GM19328 (cell line): ENCODE data around the gene ST8SIA5.

Source experiments
- ATAC-seq: cut with Tn5 transposase; IDR thresholded peaks from one replicate; pipeline ENCODE4 v1.9.1; 2021; ENCODE audit warnings: mild to moderate bottlenecking, moderate library complexity; ENCODE audit not compliant: unreplicated experiment

The ST8SIA5 gene

DNA sequence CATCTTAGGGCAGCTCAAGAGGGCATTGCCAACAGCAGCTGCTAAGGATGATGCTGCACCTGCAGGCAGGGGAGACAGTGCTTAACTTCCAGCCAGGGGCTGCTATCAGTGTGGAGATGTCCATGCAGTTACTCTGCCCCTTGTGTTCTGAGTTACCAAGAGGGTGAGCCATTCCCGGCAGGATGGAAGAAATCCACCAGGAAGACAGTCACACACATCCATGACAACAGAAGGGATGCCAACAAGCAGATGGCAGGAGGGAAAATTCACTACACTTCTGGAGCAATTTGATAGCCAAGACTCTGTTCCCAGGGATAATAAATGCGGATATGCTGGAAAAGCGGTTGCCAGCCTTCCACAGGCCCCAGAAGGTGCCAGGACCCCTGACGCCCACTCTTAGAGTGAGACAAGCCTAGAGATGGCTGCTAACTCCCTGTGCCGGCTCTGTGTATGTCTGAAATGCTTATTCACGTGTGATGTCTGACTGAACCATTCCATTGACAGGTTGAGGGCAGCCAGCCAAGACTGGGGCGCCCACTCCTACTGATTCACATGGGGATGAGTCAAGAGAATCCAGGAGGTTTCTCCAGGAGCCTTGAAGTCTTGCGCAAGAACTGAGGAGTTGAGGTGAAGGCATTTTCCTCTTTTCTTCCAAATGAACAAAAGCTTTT is 124.3 kb downstream of the ST8SIA5 start:
- ATAC-seq, result no peak

DNA sequence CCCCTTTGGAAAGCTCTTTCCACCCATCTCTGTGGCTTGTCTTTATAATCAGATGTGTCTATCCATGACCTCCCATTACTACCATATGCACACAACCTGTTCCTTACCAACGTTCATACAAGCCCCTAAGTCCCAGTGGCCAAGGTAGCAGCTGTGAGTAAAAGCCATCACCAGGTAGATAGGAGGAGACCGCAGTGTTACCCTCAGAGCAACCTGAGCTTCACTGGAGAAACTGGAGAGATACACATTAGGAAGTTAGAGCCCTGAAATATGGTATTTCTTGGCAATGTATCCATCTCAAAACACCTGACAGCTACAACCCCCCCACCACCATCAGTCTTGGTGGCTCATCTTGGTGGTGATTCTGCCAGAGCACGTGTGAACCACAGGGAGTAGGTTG is 125.9 kb downstream of the ST8SIA5 start:
- no peak for ATAC-seq

DNA sequence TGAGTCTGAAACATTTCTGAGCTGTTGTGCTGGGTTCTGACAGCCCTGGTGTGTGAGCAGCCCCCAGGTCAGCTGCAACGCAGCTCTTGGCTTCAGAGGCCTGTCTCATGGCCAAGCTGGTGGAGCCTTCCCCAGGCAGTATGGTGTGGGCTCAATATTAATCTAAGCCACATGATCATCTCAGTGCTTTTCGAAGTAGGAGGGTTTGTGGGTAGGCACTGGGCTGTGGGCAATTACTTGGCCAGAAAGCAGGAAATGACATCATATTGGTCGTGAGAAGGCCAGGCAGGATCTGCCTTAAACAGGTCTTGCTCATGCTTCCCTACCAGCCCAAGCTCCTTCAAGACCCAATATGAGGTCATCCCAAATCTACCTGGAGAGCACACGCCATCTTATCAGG is 126.7 kb downstream of the ST8SIA5 start:
- ATAC-seq, result no peak

DNA sequence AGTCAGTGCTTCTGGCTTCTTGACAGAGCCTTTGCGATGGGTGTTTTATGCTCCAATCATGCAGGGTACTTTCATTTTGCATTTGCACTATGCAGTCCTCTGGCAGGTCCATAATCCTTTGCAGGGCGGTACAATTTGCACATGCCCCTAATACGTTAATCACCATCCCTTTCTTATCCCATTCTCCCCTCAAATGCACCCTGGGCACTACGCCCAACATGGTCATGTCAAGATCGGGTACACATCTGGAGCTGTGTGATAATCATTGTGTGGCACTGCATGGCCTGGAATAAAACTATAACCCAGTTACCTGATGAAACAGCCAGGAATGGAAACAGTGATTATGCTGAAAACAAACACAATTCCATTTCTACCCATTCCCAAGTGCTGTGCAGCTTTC is 127.5 kb downstream of the ST8SIA5 start:
- ATAC-seq, result no peak

DNA sequence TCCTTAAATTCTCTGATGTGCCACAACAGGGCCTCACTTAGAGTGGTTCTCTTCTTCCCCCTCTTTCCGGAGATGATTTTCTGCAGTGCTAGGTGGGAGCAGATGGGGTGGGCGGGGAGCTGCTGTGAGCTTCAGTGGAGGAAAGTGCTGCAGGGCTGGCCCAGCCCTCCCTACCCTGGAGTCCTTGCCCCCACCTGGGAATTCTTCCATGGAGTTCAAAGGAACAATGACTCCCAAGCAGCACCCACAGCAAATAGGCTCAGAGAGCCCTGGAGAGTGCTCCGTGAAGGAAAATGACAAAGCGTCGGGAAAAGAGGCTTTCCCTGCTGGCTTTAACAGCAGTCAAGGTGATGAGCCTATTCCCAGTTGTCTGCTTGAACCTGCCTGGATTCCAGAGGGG is 128.6 kb downstream of the ST8SIA5 start:
- ATAC-seq, result no peak

DNA sequence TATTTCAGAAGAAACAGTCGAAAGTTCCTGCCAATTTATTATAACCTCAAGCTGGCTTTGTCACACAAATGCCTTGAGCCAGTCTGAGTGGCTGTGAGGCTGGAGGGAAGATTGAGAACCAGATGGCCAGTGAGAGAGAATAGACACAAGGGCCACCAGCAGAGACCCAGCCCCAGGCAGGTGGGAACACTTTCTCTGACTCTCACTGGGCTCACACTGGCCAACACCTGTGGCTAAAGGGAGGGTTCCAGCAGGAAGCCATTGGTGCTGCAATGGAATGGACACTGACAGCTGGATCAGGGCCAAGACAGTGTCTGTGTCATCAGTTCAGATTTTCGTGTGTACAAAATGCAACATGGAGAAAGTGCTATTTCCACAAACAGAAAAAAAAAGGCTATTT is 129.7 kb downstream of the ST8SIA5 start:
- ATAC-seq, result no peak

DNA sequence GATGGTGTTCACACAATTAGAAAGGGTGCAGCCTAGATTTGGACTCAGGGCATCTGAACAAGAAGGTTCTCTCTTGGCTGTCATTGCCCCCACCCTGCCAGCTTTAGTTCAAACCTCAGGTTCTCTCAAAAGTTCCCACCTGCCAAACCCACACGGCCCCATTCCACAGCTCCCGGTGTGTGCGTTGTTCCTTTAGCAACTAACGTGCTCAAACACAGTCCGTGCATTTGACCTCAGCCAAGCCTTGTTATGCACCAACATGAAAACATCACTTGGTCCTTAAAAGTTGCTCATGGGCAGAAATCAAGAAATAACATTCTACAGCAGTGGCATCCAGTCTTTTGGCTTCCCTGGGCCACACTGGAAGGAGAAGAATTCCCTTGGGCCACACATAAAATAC is 131.8 kb downstream of the ST8SIA5 start:
- no peak for ATAC-seq

DNA sequence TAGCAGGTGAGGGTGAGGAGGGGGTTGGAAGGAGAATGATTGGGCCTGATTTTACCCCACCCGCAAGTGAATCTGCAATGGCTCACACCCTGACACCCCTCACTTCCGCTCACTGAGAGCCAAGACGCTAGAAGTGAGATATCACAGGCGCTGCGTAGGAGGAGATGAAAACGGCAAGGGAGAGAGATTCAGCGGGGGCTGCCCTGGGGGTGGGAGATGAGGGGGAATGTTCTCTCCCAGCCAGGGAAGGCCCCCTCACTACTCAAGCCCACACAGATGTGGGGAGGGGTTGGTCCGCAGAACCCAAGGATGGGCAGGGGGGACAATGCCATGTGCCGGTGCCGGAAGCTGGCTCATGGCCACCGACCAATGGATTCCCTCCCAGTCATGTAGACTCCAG is 132.7 kb downstream of the ST8SIA5 start:
- ATAC-seq, result no peak

DNA sequence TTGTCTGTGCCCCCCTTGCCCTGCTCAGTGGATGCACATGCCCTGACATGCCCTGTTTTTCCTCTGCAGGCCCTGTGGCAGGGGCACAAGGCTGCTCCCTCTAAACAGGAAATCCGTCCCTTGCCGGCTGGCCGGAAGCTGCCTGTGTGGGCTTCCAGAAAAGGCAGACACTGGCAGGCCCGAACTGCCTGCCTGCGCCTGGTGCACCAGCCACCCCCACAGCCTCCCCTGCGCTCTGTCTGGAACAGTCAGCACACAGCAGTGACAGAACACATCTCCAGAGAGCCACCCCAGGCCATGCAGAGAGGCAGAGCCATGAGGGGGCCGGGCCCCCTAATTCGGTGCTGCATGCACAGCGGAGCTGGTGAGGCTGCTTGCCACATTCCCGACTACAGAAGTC is 133.3 kb downstream of the ST8SIA5 start:
- no peak for ATAC-seq

DNA sequence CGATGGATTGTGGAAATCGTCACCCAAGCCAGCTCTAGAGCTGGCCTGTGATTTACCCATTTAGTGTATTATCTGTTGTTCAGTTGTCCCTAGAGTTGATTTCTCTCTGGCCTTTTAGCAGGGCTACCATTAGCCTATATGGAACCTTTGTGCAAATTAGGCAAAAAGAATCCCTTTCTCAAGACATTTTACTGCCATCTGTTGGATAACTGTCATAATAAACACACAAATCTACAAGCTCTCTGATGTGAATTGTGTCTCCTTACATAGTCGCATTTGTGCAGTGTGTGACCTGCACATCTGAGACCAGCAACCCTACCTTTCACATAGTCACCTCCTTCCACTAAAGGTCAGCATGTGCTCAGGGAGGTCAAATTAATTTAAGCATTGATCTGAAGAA is 133.9 kb downstream of the ST8SIA5 start:
- no peak for ATAC-seq

DNA sequence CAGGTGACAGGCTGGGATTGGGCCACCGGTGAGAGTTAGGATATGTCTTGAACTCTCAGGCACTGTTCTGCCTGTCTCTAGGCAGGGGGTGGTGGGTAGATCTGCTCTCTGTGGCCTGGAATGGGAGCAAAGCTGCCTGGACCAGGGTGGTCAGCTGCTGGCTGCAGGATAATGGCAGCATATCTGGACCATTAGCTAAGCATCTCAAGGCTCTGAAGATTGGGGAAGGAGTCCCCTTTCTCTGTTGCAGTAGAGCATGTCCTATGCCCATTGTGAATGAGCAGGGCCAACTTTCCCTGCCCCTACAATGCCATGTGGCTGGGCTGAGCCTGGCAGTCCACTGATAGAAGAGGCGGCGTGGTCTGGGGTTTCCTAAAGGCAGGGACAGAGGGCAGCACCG is 134.4 kb downstream of the ST8SIA5 start:
- ATAC-seq, result no peak

DNA sequence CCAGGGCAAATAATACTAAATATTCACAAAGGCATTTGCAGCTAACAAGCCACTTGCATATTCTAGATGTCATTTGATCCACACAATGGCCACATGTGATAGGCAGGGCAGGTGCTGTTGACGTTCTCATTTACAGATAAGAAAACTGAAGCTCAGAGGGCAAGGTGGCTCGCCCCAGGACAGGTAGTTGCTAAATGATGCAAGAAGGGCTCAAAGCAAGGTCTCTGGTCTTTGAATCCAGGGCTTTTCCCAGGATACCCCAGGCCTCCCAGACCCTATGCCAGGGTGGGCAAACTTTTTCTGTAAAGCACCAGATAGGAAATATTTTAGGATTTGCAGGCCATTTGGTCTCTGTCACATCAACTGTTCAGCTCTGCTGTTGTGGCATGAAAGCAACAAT is 135.0 kb downstream of the ST8SIA5 start:
- ATAC-seq, result no peak

DNA sequence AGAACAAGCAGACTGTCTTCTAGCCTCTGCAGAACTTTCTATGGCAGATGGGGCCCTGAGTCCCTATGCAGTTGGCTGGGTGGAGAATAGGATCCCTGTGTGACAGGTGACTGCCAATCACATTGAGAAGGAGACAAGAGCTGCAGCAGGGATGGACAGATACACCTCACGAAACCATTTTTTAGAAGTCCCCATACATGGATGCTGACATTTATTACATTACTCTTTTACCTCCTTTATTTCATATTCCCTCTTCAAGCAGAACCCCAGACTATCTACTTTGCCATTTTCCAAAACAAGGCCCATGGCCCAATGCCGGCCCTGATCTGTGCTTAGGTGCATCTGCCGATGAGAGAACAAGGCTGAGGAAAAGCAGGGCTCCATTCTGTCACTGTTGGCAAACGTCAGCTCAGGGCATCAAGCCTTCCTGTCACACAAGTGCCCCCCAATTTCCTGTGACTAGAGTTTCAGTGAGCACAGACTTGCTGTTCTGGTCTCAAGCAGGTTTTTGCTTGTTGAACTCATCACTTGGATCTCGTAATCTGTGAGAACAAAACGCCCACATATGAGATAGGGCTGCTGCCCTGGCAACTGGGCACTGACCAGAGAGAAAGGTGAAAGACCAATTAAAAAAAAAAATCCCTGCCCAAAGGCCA is 135.6 kb downstream of the ST8SIA5 start:
- no peak for ATAC-seq

DNA sequence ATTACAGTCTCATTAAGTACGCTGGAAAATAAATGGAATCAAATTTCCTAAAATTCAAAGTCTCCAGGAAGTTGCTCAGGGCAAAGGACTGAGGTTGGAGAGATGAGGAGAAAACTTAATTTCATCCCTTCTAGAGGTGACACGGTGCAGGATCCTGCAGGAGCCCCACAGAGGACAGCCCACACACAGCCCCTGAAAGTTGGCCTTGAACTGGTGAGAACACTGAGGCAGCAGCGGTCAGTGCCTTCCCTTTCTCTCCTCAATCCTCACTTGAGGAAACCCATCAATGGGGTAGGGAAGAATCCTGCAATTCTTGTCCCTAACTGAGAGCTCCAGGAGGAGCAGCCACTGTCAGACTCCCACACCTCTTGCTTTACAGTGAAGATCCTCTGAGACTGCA is 137.3 kb downstream of the ST8SIA5 start:
- no peak for ATAC-seq
